Measurements from ENCODE around the gene SLC35A5. TPM values are rescaled to one million over a fixed set of nuclear protein-coding genes. Genes with fewer than 3 reads are reported as not detected.

Gene SLC35A5
- total and polyA plus RNA-seq, 2 of the 8 experiments (the other 6 are each of a cell fraction or from before 2014, with no cell fraction given), result 36.5 to 38.6 TPM

DNA sequence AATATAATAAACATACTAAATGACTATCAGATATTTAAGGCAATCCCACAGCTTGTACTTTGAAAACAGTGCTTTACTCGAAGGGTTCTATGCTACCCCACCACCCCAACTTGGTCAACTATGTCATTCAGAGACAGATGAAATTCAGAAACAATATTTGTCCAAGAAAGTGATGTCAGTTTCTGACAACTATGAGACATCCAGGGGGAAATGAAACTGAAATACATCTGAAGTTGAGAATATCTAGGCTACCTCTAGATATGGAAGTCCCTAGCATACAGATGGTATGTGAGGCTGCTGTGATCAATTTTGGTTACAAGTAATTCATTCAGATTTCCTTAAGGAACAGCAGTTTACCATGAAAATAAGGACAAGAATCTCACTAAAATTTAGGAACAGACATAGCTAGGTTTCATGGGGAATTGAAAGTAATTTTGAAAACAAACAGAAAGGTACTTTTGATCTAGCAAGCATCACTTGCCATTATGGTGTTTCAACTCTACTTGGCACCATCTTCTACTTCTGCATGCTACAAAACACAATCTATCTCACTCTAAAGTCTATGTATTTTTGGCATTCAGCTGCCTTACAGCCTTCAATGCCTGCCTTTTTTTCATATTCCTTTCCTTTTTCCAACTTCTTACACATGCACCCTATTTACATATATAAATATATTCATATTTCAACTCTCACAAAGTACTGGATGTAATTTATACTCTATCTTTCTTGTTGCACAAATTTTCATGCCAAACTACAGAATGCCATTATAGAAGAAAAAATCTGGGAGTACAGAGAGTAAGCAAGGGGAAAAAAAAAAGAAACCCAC is 21.8 kb upstream of the SLC35A5 start:
- H3K23me2 ChIP-seq (ENCODE audit: low read depth, low read length), result no peaks in the 10 kb centered on the region
- H2BK15ac ChIP-seq (ENCODE audit: low read length), result no peak overlapping the region
- no peak for DNase-seq (ENCODE audit: low read depth in 1 of 2, low spot score in 2 of 2)
- ChIA-PET POLR2A (ENCODE audit: partially characterized antibody) (no interaction called here), CTCF (ENCODE audit: partially characterized antibody) (interaction anchor here (0.5 to 1.0 kb wide), 3 partner anchors 10 to 273 kb away, joined by 3 to 4 read pairs (median 3); no protein-coding TSS in a partner anchor)
- H3K79me1 ChIP-seq (ENCODE audit: low read depth, low read length), result no peaks in the 10 kb centered on the region
- no peak overlapping the region for H3K4me3 ChIP-seq (ENCODE audit: extremely low read depth in 1 of 4, insufficient read depth in 2 of 4, low read depth in 3 of 4, low read length in 4 of 4)
- no peak overlapping the region for H3K4ac ChIP-seq (replicated peaks; ENCODE audit: insufficient read length, low read depth, low read length)
- no peak overlapping the region for H3K9ac ChIP-seq (replicated peaks in 1 of 4; ENCODE audit: extremely low read depth in 1 of 4, low read depth in 3 of 4, low read length in 3 of 4)
- H4K5ac ChIP-seq (ENCODE audit: insufficient read length, low read depth, low read length), result no peak overlapping the region
- no peak overlapping the region for H2AK5ac ChIP-seq (ENCODE audit: low read depth, low read length)
- no peak overlapping the region for H4K8ac ChIP-seq (ENCODE audit: extremely low read depth, insufficient read depth, low read length)
- H3K14ac ChIP-seq (ENCODE audit: insufficient read length), result no peak overlapping the region
- WGBS, 2 experiments (ENCODE audit: extremely low coverage in 1 of 2, insufficient coverage in 1 of 2, insufficient read length in 1 of 2, insufficient replicate concordance in 2 of 2, low coverage in 1 of 2, low lambda C conversion rate in 2 of 2, missing lambda C conversion rate in 1 of 2), result 84% methylated on average over 1 of the region's 1 CpG; no CpG with 5 or more reads in 1 of the 2 experiments
- H3K4me1 ChIP-seq (replicated peaks in 1 of 4; ENCODE audit: control insufficient read depth in 3 of 4, insufficient read depth in 4 of 4, low read length in 3 of 4), result no peaks in the 10 kb centered on the region
- no peaks in the 10 kb centered on the region for H3K27me3 ChIP-seq (replicated peaks in 1 of 4; ENCODE audit: control insufficient read depth in 3 of 4, extremely low read depth in 1 of 4, insufficient read depth in 3 of 4, low read length in 3 of 4)
- no peak overlapping the region for H3K18ac ChIP-seq (ENCODE audit: extremely low read depth, low read length)
- H3K36me3 ChIP-seq (ENCODE audit: control insufficient read depth in 2 of 4, insufficient read depth in 4 of 4, low read length in 3 of 4), result peaks cover 0 to 35% (median 2%) of the 10 kb centered on the region in 4 experiments; a peak in 4 of 8 replicates
- no peak overlapping the region for H3K23ac ChIP-seq (ENCODE audit: insufficient read length)
- no peak overlapping the region for H2BK120ac ChIP-seq (replicated peaks; ENCODE audit: low read depth, low read length)
- no peak overlapping the region for H2BK20ac ChIP-seq (ENCODE audit: low read length)
- no peaks in the 10 kb centered on the region for H3K79me2 ChIP-seq (ENCODE audit: control insufficient read depth in 1 of 2, insufficient read depth in 2 of 2, low read length in 2 of 2)
- no peak overlapping the region for H2AFZ ChIP-seq (ENCODE audit: low read length)
- no peak overlapping the region for H2BK12ac ChIP-seq (ENCODE audit: low read depth, low read length)
- FAIRE-seq, result no peak
- no peak overlapping the region for H2BK5ac ChIP-seq (ENCODE audit: low read depth, low read length)
- H3K27ac ChIP-seq (ENCODE audit: low read depth, low read length), result no peak overlapping the region
- no peak overlapping the region for H4K91ac ChIP-seq (replicated peaks; ENCODE audit: insufficient read length, low read length)
- no peaks in the 10 kb centered on the region for H3K9me3 ChIP-seq (ENCODE audit: insufficient read depth in 2 of 2, low read depth in 1 of 2, low read length in 1 of 2)
- H4K20me1 ChIP-seq (replicated peaks in 1 of 2; ENCODE audit: control insufficient read depth in 1 of 2, insufficient read depth in 2 of 2, low read length in 2 of 2), result peaks cover 0 to 1% of the 10 kb centered on the region in 2 experiments
- H3K4me2 ChIP-seq (ENCODE audit: insufficient read depth in 1 of 2, low read depth in 2 of 2, low read length in 2 of 2), result no peak overlapping the region
- H3K56ac ChIP-seq (replicated peaks; ENCODE audit: insufficient read length, low read depth, low read length), result no peak overlapping the region
- no peak for TF ChIP-seq TBP (IDR thresholded peaks at IDR 0.05; ENCODE audit: low read depth, low read length)
- no peak for TF ChIP-seq KDM1A (IDR thresholded peaks at IDR 0.05; ENCODE audit: borderline replicate concordance, low read length)
- no peak for TF ChIP-seq EGR1 (IDR thresholded peaks at IDR 0.05; ENCODE audit: borderline replicate concordance, low read depth, low read length)
- no peak for TF ChIP-seq PHF8 (conservative IDR thresholded peaks at IDR 0.05; ENCODE audit: low read depth, low read length)
- TF ChIP-seq SRF (IDR thresholded peaks at IDR 0.05; ENCODE audit: low read depth, low read length), result no peak
- TF ChIP-seq SIX5 (IDR thresholded peaks at IDR 0.05; ENCODE audit: low read depth, low read length), result no peak
- TF ChIP-seq CREB1 (IDR thresholded peaks at IDR 0.05), result no peak
- no peak for TF ChIP-seq TAF1 (IDR thresholded peaks at IDR 0.05; ENCODE audit: low read depth, low read length)
- TF ChIP-seq GTF2F1 (IDR thresholded peaks at IDR 0.05; ENCODE audit: borderline replicate concordance, low read depth, low read length), result no peak
- TF ChIP-seq SAP30 (IDR thresholded peaks at IDR 0.05; ENCODE audit: insufficient read depth, insufficient replicate concordance, low read length), result no peak
- no peak for TF ChIP-seq CEBPB (IDR thresholded peaks at IDR 0.05; ENCODE audit: low read depth, low read length)
- no peak for TF ChIP-seq TAF7 (optimal IDR thresholded peaks at IDR 0.05; ENCODE audit: borderline replicate concordance, low read depth, low read length)
- TF ChIP-seq, protein P1, sequence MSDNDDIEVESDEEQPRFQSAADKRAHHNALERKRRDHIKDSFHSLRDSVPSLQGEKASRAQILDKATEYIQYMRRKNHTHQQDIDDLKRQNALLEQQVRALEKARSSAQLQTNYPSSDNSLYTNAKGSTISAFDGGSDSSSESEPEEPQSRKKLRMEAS (IDR thresholded peaks at IDR 0.05), result no peak
